Fibroblast of skin of left quadriceps (primary cell): ENCODE measurements around the gene RPL27.
A peak's percentile ranks its signal among the peaks of the same experiment; 100 is the strongest.

Experiments used
- DNase-seq, 2 experiments: peaks; one replicate each; pipeline ENCODE4 v3.0.0-alpha.2; 2013; ENCODE audit warnings: low read depth in 2 of 2

Gene RPL27

GRCh38 chr17:43020789-43021740 lies 22.8 kb downstream of the RPL27 start:
- DNase-seq: no peak

- DNase-seq: peak in 1 of 2 experiments; percentile 36
Measured at GRCh38 chr17:43021741-43022512, 23.7 kb downstream of the RPL27 start, which contains the start of gene VAT1. Gene VAT1 (minus strand): TSS chr17:43022385. CDS start chr17:43022322, 63 bp downstream.

- DNase-seq: peak; percentile 92 to 94
Measured at GRCh38 chr17:43024407-43025289, 26.4 kb downstream of the RPL27 start, which contains the start of gene RND2. Gene RND2 (plus strand): TSS chr17:43025231. CDS start chr17:43025348, 117 bp downstream.

GRCh38 chr17:43025290-43025657 lies 27.1 kb downstream of the RPL27 start:
- no peak for DNase-seq

GRCh38 chr17:43025766-43026537 lies 27.7 kb downstream of the RPL27 start:
- no peak for DNase-seq

GRCh38 chr17:43026595-43026994 lies 28.4 kb downstream of the RPL27 start:
- DNase-seq: no peak

GRCh38 chr17:43027091-43028032 lies 29.1 kb downstream of the RPL27 start:
- no peak for DNase-seq

GRCh38 chr17:43028221-43028861 lies 30.1 kb downstream of the RPL27 start:
- no peak for DNase-seq

- DNase-seq: no peak
Measured at GRCh38 chr17:43030137-43030767, 32.0 kb downstream of the RPL27 start.

- DNase-seq: no peak
Measured at GRCh38 chr17:43031666-43032065, 33.4 kb downstream of the RPL27 start.

GRCh38 chr17:43033948-43034881 lies 36.0 kb downstream of the RPL27 start:
- DNase-seq: no peak

- DNase-seq: no peak
Measured at GRCh38 chr17:43034894-43035293, 36.7 kb downstream of the RPL27 start.

GRCh38 chr17:43039646-43040045 lies 41.4 kb downstream of the RPL27 start:
- DNase-seq: no peak

GRCh38 chr17:43040655-43041054 lies 42.4 kb downstream of the RPL27 start:
- no peak for DNase-seq

- DNase-seq: no peak
Measured at GRCh38 chr17:43042025-43042628, 43.9 kb downstream of the RPL27 start.

GRCh38 chr17:43043307-43043706 lies 45.1 kb downstream of the RPL27 start:
- no peak for DNase-seq

- no peak for DNase-seq
Measured at GRCh38 chr17:43044024-43044423, 45.8 kb downstream of the RPL27 start.
